HAP-1 (cell line): ENCODE results near the gene POLE.

Experiments used
- DNase-seq, 2 experiments: peaks; one replicate each; pipeline ENCODE4 v3.0.0-alpha.2; 2016 to 2020; ENCODE audit warnings: low spot score in 2 of 2
- H3K27me3 ChIP-seq: fragments of 250-450 bp; sonication (Bioruptor Pico); 2 replicates; pipeline ENCODE4 v1.5.1; 2020; ENCODE audit warnings: low read depth, mild to moderate bottlenecking, moderate library complexity
- H3K36me3 ChIP-seq: fragments of 250-450 bp; sonication (Bioruptor Pico); replicated peaks from 2 replicates; pipeline ENCODE4 v1.5.1; 2020; ENCODE audit warnings: mild to moderate bottlenecking
- H3K4me1 ChIP-seq: fragments of 250-450 bp; sonication (Bioruptor Pico); 2 replicates; pipeline ENCODE4 v1.5.1; 2020; ENCODE audit warnings: mild to moderate bottlenecking
- H3K4me3 ChIP-seq: fragments of 250-450 bp; sonication (Bioruptor Pico); 2 replicates; pipeline ENCODE4 v1.5.1; 2020; ENCODE audit warnings: mild to moderate bottlenecking, moderate library complexity
- H3K9me3 ChIP-seq: fragments of 250-450 bp; sonication (Bioruptor Pico); 2 replicates; pipeline ENCODE4 v1.5.1; 2020; ENCODE audit warnings: mild to moderate bottlenecking, moderate library complexity
- in situ Hi-C: fragments of 300-500 bp; cut with MboI; formaldehyde crosslinking; loops from 3 replicates; pipeline ENCODE4 v1.14.3; 2020; ENCODE audit warnings: low sequenced_read_pairs, inconsistent platforms, mixed read lengths

Gene POLE

DNA sequence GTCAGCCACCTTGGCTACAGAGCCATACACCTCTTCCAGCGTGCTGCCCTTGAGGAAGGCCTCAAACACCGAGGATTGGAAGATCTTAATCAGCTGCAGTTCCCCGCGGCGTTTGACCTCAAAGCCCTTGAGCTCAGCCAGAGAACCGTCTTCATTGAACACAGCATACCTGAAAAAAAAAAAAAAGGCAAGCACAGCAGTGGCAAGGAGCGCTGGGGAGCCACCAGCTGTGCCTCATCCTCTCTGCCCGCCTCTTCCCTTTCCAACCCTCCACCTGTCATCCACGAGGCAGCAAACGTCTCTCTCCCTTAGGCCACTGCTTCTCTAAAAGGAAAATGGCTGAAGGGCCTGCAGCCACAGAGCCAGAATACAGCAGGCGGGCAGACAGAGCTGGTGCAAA is 26.1 kb downstream of the POLE start:
- no peak for DNase-seq
- Histone ChIP-seq H3K4me3 (no peak overlapping the region), H3K36me3 (peaks cover 100% of the 10 kb centered on the region), H3K9me3 (no peaks in the 10 kb centered on the region), H3K4me1 (no peaks in the 10 kb centered on the region), H3K27me3 (no peaks in the 10 kb centered on the region)
- in situ Hi-C loops: no loop called here

DNA sequence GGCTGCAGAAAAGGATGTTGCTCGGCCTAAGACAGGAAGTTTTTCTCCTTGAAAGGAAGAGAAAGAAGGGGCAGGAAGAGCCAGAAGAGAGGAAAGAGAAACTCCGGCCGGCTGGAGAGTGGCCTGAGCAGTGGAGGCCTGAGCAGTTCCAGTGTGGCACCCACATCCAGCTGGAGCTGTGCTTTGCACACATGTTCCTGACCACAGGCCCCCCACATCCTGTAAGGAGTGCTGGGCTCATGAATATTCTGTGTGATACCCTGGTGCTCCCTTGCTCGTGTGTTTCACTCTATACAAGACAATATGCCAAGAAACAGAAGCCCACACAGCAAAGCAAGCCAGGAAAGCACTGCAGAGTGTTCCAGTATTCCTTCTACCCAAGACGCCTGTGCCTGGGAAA is 27.1 kb downstream of the POLE start:
- H3K4me3 ChIP-seq: no peak overlapping the region
- no peaks in the 10 kb centered on the region for H3K27me3 ChIP-seq
- H3K4me1 ChIP-seq: no peaks in the 10 kb centered on the region
- in situ Hi-C loops: no loop called here
- no peak for DNase-seq
- H3K9me3 ChIP-seq: no peaks in the 10 kb centered on the region
- H3K36me3 ChIP-seq: peaks cover 100% of the 10 kb centered on the region

DNA sequence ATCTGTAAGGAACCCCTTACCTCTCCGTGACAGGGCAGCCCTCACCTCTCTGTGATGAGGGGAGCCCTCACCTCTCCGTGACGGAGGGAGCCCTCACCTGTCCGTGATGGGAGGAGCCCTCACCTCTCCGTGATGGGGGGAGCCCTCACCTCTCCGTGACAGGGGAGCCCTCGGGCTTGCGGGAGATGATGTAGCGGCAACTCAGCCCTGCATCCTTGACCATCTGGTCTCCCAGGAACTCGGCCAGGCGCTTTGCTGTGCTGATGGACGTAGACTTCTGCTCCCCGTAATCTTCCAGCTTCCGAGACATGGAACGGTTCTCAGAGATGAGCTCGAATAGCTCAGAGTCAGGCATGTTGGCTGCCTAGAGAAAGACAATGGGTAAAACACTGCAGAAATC is 28.0 kb downstream of the POLE start:
- DNase-seq: no peak
- Histone ChIP-seq H3K36me3 (peaks cover 100% of the 10 kb centered on the region), H3K9me3 (no peaks in the 10 kb centered on the region), H3K4me3 (no peak overlapping the region), H3K4me1 (no peaks in the 10 kb centered on the region), H3K27me3 (no peaks in the 10 kb centered on the region)
- in situ Hi-C loops: no loop called here

DNA sequence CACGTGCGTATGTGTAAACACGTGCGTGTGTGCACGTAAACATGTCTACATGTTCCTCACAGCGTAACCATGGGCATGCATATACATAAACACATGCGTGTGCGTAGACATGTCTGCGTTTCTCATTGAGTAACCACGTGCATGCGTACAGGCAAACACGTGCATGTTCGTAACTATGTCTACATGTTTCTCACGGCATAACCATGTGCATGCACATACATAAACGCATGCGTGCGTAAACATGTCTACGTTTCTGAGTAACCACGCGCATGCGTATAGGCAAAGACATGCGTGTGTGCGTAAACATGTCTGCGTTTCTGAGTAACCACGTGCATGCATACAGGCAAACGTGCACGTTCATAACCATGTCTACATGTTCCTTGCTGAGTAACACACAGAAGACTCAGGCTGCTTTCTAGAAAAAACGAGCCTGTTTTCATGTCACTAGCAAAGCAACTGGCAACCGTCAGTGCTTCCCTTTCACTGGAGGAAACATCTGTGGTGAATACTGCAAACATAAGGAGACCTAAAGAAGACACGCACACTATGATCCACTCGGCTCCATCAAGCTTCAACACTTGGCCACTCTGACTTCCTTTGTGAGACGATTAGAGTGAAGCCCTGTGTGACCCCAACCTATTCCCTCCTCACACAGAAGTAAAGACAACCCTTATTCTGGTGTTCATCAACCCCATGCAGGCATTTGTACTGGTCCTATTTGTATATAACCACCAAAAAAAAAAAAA is 28.8 kb downstream of the POLE start:
- Histone ChIP-seq H3K4me3 (no peak overlapping the region), H3K27me3 (no peaks in the 10 kb centered on the region), H3K36me3 (peaks cover 98% of the 10 kb centered on the region), H3K4me1 (no peaks in the 10 kb centered on the region), H3K9me3 (no peaks in the 10 kb centered on the region)
- no peak for DNase-seq
- in situ Hi-C loops: no loop called here

DNA sequence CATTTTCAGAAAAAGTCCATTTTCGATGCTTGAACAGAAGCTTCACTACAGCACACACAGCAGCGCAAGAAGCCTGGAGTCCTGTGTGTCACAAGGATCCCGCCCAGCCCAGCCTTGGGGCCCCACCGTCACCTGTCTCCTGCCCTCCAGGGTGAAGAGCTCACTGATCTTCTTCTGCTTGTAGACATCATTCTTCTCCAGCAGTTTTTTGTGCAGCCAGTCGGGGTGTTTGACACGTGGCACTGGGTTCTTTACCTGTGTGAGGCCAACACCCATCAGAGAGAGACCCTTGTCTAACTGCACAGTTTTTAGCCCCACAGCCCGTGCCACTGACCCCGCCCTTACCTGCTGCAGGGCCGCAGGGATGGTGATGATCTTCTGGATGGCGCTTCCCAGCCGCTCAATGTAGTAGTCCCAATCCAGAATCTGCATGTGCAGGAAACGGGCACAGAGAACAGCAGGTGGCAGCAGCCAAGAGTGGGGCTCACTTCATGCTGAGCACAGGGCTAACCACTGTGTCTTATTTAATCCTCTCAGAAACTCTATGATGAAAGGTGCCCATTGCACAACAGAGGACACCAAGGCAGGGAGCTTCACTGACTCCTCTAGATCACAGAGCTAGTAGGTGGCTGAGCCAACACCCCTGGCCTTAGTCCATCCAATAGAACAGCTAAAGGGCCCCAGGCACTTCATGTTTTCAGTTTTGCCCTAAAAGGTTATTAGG is 30.0 kb downstream of the POLE start:
- Histone ChIP-seq H3K9me3 (no peaks in the 10 kb centered on the region), H3K4me1 (no peaks in the 10 kb centered on the region), H3K4me3 (no peak overlapping the region), H3K27me3 (no peaks in the 10 kb centered on the region), H3K36me3 (peaks cover 94% of the 10 kb centered on the region)
- no peak for DNase-seq
- in situ Hi-C loops: no loop called here

DNA sequence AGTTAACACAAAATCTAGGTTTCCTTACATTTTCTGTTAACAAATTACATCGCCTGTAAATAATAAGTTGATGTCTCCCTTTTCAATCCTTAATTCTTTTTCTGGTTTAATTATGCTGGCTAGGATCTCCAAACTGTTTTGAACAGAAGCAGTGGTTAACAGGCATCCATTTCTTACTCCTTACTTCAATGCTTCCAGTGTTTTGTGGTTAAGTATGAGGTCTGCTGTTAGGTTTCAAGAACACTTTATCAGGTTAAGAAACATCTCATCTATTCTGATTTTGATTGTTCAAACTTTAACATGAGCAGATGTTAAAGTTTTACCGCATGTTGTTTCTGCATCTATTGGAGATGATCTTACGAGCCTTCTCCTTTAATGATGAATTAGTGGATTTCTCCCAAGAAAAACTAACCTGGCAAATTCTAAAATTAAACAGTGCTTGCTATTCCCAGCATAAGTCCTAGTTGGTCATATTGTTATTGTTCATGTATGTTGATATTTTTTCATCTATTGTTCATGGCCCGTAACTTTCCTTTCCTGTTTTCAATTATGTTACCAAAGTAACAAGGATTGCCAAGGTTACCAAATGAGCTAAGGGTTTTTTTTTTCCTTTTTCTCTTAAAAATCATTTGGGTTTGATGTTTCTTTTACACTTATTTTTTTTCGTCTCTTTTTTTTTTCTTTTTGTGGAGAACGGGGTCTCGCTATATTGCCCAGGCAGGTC is 33.4 kb downstream of the POLE start:
- Histone ChIP-seq H3K27me3 (no peaks in the 10 kb centered on the region), H3K9me3 (no peaks in the 10 kb centered on the region), H3K36me3 (peaks cover 92% of the 10 kb centered on the region), H3K4me1 (no peaks in the 10 kb centered on the region), H3K4me3 (no peak overlapping the region)
- in situ Hi-C loops: no loop called here
- no peak for DNase-seq

DNA sequence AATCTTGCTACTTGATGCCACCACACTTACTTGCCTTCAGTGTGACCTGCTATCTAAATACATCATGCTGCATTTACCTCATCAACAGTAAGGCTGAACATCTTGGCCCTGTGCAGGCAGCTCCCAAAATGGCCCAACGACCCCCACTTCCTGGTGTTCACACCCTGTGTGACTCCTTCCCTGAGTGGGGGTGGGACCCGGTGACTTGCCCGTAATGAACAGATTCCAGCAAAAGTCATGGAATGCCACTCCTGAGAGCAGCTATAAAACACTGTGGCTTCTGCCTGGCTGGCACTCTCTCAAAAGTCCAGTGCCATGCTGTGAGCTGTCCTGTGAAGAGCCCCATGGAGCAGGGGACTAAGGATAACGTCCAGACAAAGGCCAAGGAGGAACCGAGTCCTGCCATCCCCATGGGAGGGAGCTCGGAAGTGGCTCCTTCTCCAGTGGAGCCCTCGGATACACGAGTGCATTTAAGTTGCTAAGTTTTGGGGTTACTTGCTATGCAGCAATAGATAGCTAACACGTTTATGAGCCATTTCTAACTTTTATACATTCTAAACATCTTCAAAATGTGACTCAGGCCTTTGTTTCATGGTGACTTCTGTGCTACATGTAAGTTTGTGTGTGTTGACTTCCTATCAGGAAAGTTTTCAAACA is 35.6 kb downstream of the POLE start:
- Histone ChIP-seq H3K9me3 (no peaks in the 10 kb centered on the region), H3K4me1 (no peaks in the 10 kb centered on the region), H3K4me3 (no peak overlapping the region), H3K27me3 (no peaks in the 10 kb centered on the region), H3K36me3 (peaks cover 91% of the 10 kb centered on the region)
- in situ Hi-C loops: no loop called here
- peak in 1 of 2 experiments; percentile 84 for DNase-seq

DNA sequence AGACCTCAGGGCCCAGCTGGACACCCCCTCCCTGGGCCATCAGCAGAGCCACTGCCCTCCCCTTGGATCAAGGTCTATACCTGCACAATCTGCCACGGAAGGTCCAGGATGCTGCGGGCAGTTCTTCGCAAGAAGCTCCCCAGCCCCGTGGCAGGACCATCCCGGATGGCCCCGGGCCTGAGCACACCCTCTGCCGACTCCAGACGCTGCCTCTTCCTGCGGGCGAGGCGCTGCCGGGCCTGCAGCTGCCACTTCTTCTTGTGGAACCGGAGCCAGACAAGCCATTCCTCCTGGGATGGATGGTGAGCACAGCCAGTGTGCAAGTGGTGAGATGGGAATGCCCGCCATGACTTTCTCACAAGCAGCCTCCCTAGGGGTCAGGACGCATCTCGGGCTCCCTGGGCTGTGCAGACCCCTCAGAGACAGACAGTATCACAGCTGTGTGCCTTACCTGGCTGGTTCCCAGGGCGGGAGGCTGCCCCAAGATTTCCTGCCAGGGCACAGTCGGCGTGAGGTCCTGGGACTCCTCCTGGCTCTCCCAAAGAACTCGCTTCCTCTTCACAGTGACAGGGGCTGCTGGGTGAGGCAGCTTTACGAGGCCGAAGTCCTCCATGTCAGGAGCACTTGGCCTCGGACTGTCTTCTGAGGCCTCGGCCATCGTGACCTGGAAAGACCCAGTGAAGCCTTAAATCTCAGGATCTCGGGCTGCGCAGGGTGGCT is 37.8 kb downstream of the POLE start:
- in situ Hi-C loops: no loop called here
- Histone ChIP-seq H3K36me3 (peaks cover 82% of the 10 kb centered on the region), H3K9me3 (no peaks in the 10 kb centered on the region), H3K4me1 (no peaks in the 10 kb centered on the region), H3K4me3 (no peak overlapping the region), H3K27me3 (no peaks in the 10 kb centered on the region)
- no peak for DNase-seq

DNA sequence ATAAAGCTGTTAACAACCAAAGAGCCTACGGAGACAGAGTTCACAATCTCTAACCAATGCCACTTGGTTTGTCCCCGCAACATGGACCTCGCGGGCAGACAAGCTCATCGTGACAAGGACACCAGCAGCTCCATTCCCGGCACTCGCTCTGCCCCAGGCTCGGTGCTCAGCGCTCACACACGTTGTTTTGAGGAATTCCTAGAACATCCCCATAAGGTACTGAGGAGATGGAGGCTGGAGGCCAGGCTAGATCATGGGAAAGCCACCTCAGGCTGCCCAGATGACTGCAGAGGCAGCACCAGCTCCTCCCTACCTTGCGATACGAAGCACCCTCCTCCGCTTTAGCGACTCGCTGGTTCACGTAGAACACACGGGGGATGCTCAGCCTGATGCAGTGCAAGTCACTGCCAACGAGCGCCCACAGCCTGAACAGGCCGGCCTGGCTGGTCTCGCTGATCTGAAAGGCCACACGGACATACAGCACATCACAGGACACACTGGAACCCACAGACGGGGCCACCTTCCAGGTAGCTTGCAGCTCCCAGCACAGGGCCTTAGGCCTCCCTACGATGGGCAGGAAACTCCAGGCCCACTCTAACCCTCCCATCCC is 38.4 kb downstream of the POLE start:
- no peaks in the 10 kb centered on the region for H3K4me1 ChIP-seq
- H3K27me3 ChIP-seq: no peaks in the 10 kb centered on the region
- H3K4me3 ChIP-seq: no peak overlapping the region
- no peaks in the 10 kb centered on the region for H3K9me3 ChIP-seq
- peaks cover 80% of the 10 kb centered on the region for H3K36me3 ChIP-seq
- in situ Hi-C loops: no loop called here
- DNase-seq: no peak

DNA sequence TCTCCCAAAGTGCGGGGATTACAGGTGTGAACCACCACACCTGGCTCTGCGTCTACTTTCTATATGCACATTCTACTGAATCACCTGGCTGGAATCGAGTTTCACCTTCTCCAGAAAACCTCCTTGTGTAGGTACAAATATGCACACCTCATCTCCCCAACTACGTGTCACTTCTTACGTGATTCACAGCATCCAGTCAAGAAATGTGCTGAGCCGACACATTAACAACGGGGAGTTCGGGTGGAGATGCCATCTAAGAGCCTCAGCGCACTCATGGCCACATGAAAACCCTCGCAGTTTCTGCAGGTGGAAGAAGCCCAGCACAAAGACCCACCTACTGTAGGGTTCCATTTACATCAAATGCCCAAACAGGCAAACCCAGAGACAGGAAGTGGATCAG is 39.3 kb downstream of the POLE start:
- H3K4me1 ChIP-seq: no peaks in the 10 kb centered on the region
- no peak for DNase-seq
- peaks cover 83% of the 10 kb centered on the region for H3K36me3 ChIP-seq
- H3K27me3 ChIP-seq: no peaks in the 10 kb centered on the region
- H3K4me3 ChIP-seq: no peak overlapping the region
- in situ Hi-C loops: no loop called here
- H3K9me3 ChIP-seq: no peaks in the 10 kb centered on the region

DNA sequence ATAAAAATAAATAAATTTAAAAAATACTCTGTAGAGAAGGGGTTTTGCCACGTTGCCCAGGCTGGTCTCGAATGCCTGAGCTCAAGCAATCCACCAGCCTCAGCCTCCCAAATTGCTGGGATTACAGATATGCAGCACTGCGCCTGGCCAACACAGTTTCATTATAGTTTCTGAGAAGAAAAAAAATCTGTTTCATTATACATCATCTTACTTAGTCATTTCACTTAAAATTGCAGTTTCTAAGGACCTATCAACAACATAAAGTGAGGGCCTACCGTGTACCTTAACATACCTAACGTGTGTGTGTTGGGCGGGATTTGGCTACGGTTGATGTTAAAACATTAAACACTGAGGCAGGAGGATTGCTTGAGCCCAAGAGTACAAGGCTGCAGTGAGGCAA is 40.3 kb downstream of the POLE start:
- no peak for DNase-seq
- in situ Hi-C loops: no loop called here
- H3K27me3 ChIP-seq: no peaks in the 10 kb centered on the region
- H3K4me1 ChIP-seq: no peaks in the 10 kb centered on the region
- no peaks in the 10 kb centered on the region for H3K9me3 ChIP-seq
- H3K4me3 ChIP-seq: no peak overlapping the region
- peaks cover 86% of the 10 kb centered on the region for H3K36me3 ChIP-seq

DNA sequence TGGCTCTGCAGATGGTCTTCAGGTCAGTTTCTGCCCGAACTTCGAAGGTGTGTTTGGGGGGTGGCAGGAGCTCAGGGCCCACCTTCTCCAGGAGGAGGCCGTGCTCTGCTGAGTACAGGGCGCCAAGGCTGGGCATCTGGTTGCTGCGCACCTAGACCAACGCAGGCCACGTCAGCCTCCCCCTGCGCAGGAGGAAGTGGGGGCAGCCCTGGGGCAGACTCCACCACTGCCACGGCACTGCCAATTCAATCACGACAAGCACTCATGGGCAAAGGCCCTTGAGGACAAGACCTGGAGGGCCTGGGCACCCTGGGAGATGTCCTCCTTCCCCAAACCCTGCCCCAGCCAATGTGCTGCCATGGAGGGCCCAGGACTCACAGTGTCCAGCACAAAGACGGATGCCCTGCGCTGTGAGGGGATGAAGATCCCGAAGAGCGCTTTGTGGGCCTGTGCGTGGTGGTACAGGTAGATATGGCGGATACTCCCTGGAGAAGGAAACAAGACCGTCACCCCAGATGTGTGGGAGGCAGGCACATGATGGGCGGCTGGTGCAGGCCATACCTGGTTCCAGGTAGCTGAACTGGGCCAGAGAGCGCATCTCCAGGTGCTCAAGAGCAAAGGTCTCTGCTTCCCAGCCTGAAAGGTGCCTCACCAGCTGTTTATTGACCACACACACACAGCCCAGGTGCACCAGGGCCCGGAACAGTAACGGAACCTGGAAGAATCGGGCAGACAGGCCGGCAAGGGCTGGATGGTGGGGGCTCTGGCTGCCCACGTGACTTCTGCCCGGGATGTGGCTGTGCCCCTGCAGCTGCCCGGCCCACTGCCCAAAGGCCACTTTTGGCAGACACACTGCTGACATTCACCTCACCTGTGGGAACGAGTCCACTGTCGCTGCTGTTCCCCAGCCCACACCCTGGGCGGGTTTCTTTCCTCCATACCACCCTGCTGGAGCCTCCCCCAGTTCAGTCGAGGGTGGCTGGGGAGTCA is 44.0 kb downstream of the POLE start:
- H3K36me3 ChIP-seq: peaks cover 84% of the 10 kb centered on the region
- no peak for DNase-seq

More for the DNA sequence above, 44.0 kb downstream of the POLE start:
- in situ Hi-C loops: no loop called here
- Histone ChIP-seq H3K9me3 (no peaks in the 10 kb centered on the region), H3K4me3 (no peak overlapping the region), H3K27me3 (no peaks in the 10 kb centered on the region), H3K4me1 (no peaks in the 10 kb centered on the region)
